ENCODE results near the gene ZBTB16.

Gene ZBTB16

GRCh38 chr11:114059278-114059983, at the start of gene ZBTB16:
Gene ZBTB16, plus strand, starts transcription at chr11:114059711. Its CDS starts 3,590 bp downstream, at chr11:114063301.
- peak in 1 of 2 experiments; percentile 11 for DNase-seq

- no peak for DNase-seq
Observed at GRCh38 chr11:114010931-114011330, 48.6 kb upstream of the ZBTB16 start.

GRCh38 chr11:114011443-114011842, 48.1 kb upstream of the ZBTB16 start:
- DNase-seq: no peak

- DNase-seq: no peak
Observed at GRCh38 chr11:114015117-114015516, 44.4 kb upstream of the ZBTB16 start.

GRCh38 chr11:114016986-114017385, 42.5 kb upstream of the ZBTB16 start:
- DNase-seq: no peak

- no peak for DNase-seq
Observed at GRCh38 chr11:114017723-114018122, 41.8 kb upstream of the ZBTB16 start.

GRCh38 chr11:114019046-114019445, 40.5 kb upstream of the ZBTB16 start:
- DNase-seq: no peak

GRCh38 chr11:114019574-114019973, 39.9 kb upstream of the ZBTB16 start:
- no peak for DNase-seq

- no peak for DNase-seq
Observed at GRCh38 chr11:114025329-114025907, 34.1 kb upstream of the ZBTB16 start.

- peak; percentile 1 to 14 for DNase-seq
Observed at GRCh38 chr11:114026355-114026754, 33.2 kb upstream of the ZBTB16 start.

- no peak for DNase-seq
Observed at GRCh38 chr11:114027391-114027790, 32.1 kb upstream of the ZBTB16 start.

- DNase-seq: no peak
Observed at GRCh38 chr11:114027926-114028325, 31.6 kb upstream of the ZBTB16 start.

- DNase-seq: no peak
Observed at GRCh38 chr11:114031246-114031966, 28.1 kb upstream of the ZBTB16 start.

GRCh38 chr11:114031967-114032320, 27.6 kb upstream of the ZBTB16 start:
- DNase-seq: no peak

- no peak for DNase-seq
Observed at GRCh38 chr11:114033066-114033465, 26.4 kb upstream of the ZBTB16 start.

GRCh38 chr11:114033572-114033971, 25.9 kb upstream of the ZBTB16 start:
- DNase-seq: no peak

- no peak for DNase-seq
Observed at GRCh38 chr11:114034956-114035355, 24.6 kb upstream of the ZBTB16 start.

GRCh38 chr11:114036147-114036811, 23.2 kb upstream of the ZBTB16 start:
- peak; percentile 38 to 57 for DNase-seq

GRCh38 chr11:114036958-114037357, 22.6 kb upstream of the ZBTB16 start:
- DNase-seq: no peak

GRCh38 chr11:114039551-114039950, 20.0 kb upstream of the ZBTB16 start:
- no peak for DNase-seq

GRCh38 chr11:114040706-114041211, 18.8 kb upstream of the ZBTB16 start:
- no peak for DNase-seq

- no peak for DNase-seq
Observed at GRCh38 chr11:114042234-114042633, 17.3 kb upstream of the ZBTB16 start.

All from SHP77 (cell line).